Activated CD4-positive, alpha-beta memory T cell treated with anti-CD3 and anti-CD28 coated beads for 36 hours (primary cell): ENCODE results near the gene SDHAF1. TPM values are rescaled to one million over a fixed set of nuclear protein-coding genes. Genes with fewer than 3 reads are reported as not detected.
"Not testable (repeated sequence)": the region's sequence is repeated elsewhere in the genome, so short reads cannot be mapped to it uniquely, and the experiment has no call there.

ENCODE experiments used
- CTCF ChIA-PET: fragments of 350-600 bp; sonication (Branson Sonifier 250); formaldehyde crosslinking; loops from one replicate; lab custom pipeline; 2021; ENCODE audit warnings: antibody characterized with exemption, inconsistent platforms; lab: Charles Lee
- POLR2A ChIA-PET: fragments of 350-600 bp; sonication (Branson Sonifier 250); formaldehyde crosslinking; loops from one replicate; lab custom pipeline; 2021; ENCODE audit warnings: antibody characterized with exemption; lab: Charles Lee
- DNase-seq: peaks from one replicate; pipeline ENCODE4 v3.0.0-alpha.2; 2020
- H3K27ac Mint-ChIP-seq: one replicate; pipeline ENCODE4 v1.8.0; 2021; ENCODE audit warnings: mixed read lengths
- H3K27me3 Mint-ChIP-seq: one replicate; pipeline ENCODE4 v1.8.0; 2021; ENCODE audit warnings: mixed read lengths
- H3K36me3 Mint-ChIP-seq: one replicate; pipeline ENCODE4 v1.8.0; 2021; ENCODE audit warnings: mixed read lengths
- H3K4me1 Mint-ChIP-seq: one replicate; pipeline ENCODE4 v1.8.0; 2021; ENCODE audit warnings: low read depth, mixed read lengths
- H3K4me3 Mint-ChIP-seq: one replicate; pipeline ENCODE4 v1.8.0; 2021; ENCODE audit warnings: mild to moderate bottlenecking, mixed read lengths
- H3K9me3 Mint-ChIP-seq: one replicate; pipeline ENCODE4 v1.8.0; 2021; ENCODE audit warnings: mixed read lengths
- intact Hi-C: fragments of 100-400 bp; cut with micrococcal nuclease; formaldehyde crosslinking; loops from one replicate; pipeline ENCODE4 v1.15.1; 2023
- total RNA-seq, 2 experiments: library from RNA; stranded (reverse); gene quantifications; one replicate each; pipeline ENCODE4 v1.2.3, GENCODE V29; 2021

SDHAF1 gene, protein sequence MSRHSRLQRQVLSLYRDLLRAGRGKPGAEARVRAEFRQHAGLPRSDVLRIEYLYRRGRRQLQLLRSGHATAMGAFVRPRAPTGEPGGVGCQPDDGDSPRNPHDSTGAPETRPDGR
- 10 to 100 TPM; 15.8 to 18.9 TPM for total RNA-seq

- Mint-ChIP-seq H3K4me1 (peaks cover 38% of the 10 kb centered on the region), H3K4me3 (peak within 1 kb of the TSS; percentile 93)
Observed at GRCh38 chr19:35995048-35995993, at the start of gene SDHAF1. TSS of gene SDHAF1 (plus strand) at chr19:35995188. CDS start at chr19:35995275, 87 bp downstream.

GRCh38 chr19:35946203-35946602, 48.8 kb upstream of the SDHAF1 start:
- no peaks in the 10 kb centered on the region for H3K9me3 Mint-ChIP-seq
- peaks cover 13% of the 10 kb centered on the region for H3K4me1 Mint-ChIP-seq
- intact Hi-C loops = no loop called here
- ChIA-PET POLR2A (no interaction called here), CTCF (interaction anchor here (1.0 kb wide), 1 partner anchor 108 kb away, joined by 3 read pairs; the partner anchor contains the start of gene THAP8)
- no peaks in the 10 kb centered on the region for H3K27me3 Mint-ChIP-seq
- no peak overlapping the region for H3K27ac Mint-ChIP-seq
- no peak for DNase-seq
- no peak overlapping the region for H3K4me3 Mint-ChIP-seq
- H3K36me3 Mint-ChIP-seq = no peaks in the 10 kb centered on the region

More at GRCh38 chr19:35995048-35995993, at the start of gene SDHAF1:
- no peaks in the 10 kb centered on the region for H3K27me3 Mint-ChIP-seq
- intact Hi-C loops = loop anchor here (1.0 to 5.0 kb wide), 5 partner anchors 19 to 132 kb away; partner anchors contain the start of genes ALKBH6, NFKBID, THAP8 and WDR62
- peak within 1 kb of the TSS; percentile 89 for H3K27ac Mint-ChIP-seq
- POLR2A ChIA-PET = interaction anchor here (0.8 to 3.8 kb wide), 3 partner anchors 17 to 58 kb away, joined by 4 to 12 read pairs (median 4); partner anchors contain the start of genes ALKBH6 and THAP8
- CTCF ChIA-PET = interaction anchor here (1.0 to 1.8 kb wide), 3 partner anchors 8 to 36 kb away, joined by 4 to 8 read pairs (median 4); partner anchors contain the start of gene SYNE4
- H3K9me3 Mint-ChIP-seq = no peaks in the 10 kb centered on the region
- peak; percentile 97 for DNase-seq
- peaks cover 10% of the 10 kb centered on the region for H3K36me3 Mint-ChIP-seq

GRCh38 chr19:35949131-35949530, 45.9 kb upstream of the SDHAF1 start:
- CTCF ChIA-PET = interaction anchor here (1.1 to 1.6 kb wide), 6 partner anchors 14 to 221 kb away, joined by 3 to 4 read pairs (median 3); no protein-coding TSS in a partner anchor
- no peak for DNase-seq
- Mint-ChIP-seq H3K4me3 (no peak overlapping the region), H3K4me1 (peaks cover 32% of the 10 kb centered on the region), H3K36me3 (no peaks in the 10 kb centered on the region), H3K27ac (no peak overlapping the region), H3K27me3 (no peaks in the 10 kb centered on the region), H3K9me3 (no peaks in the 10 kb centered on the region)
- intact Hi-C loops = no loop called here
- POLR2A ChIA-PET = interaction anchor here (1.9 kb wide), 1 partner anchor 10 kb away, joined by 7 read pairs; no protein-coding TSS in a partner anchor

- ChIA-PET CTCF (no interaction called here), POLR2A (no interaction called here)
- no peak for DNase-seq
- Mint-ChIP-seq H3K36me3 (no peaks in the 10 kb centered on the region), H3K27ac (peak overlapping the region; percentile 15), H3K4me1 (peaks cover 50% of the 10 kb centered on the region), H3K4me3 (no peak overlapping the region), H3K27me3 (no peaks in the 10 kb centered on the region), H3K9me3 (peaks cover 5% of the 10 kb centered on the region)
- intact Hi-C loops = loop anchor here (5.0 to 10.0 kb wide), 2 partner anchors 41 to 179 kb away; partner anchors contain the start of gene SDHAF1
Observed at GRCh38 chr19:35955881-35956634, 38.9 kb upstream of the SDHAF1 start.

- not testable (repeated sequence) for H3K36me3 Mint-ChIP-seq, H3K27ac Mint-ChIP-seq, H3K4me3 Mint-ChIP-seq, H3K9me3 Mint-ChIP-seq, DNase-seq, H3K27me3 Mint-ChIP-seq
- intact Hi-C loops = loop anchor here (5.0 to 10.0 kb wide), 2 partner anchors 40 to 177 kb away; partner anchors contain the start of gene SDHAF1
- H3K4me1 Mint-ChIP-seq = peaks cover 45% of the 10 kb centered on the region
- POLR2A ChIA-PET = interaction anchor here (0.6 kb wide), 1 partner anchor 61 kb away, joined by 6 read pairs; no protein-coding TSS in a partner anchor
- CTCF ChIA-PET = interaction anchor here (0.8 kb wide), 1 partner anchor 263 kb away, joined by 3 read pairs; no protein-coding TSS in a partner anchor
Observed at GRCh38 chr19:35957411-35957810, 37.6 kb upstream of the SDHAF1 start.

DNA sequence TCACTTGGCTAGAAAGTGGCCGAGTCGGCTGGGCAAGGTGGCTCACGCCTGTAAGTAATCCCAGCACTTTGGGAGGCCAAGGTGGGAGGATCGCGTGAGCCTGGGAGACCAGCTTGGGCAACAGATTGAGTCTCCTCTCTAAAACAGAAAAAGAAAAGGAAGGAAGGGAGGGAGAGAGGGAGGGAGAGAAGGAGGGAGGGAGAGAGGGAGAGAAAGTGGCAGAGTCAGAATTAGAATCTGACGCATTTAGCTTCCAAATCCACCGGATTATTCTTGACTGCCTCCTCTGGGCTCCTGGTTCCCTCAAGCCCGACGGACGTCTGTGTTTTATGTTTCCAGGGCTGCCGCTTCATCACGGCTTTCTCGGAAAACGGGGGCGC, 36.3 kb upstream of the SDHAF1 start:
- H3K4me3 Mint-ChIP-seq = peak overlapping the region; percentile 45
- peak overlapping the region; percentile 75 for H3K27ac Mint-ChIP-seq
- H3K9me3 Mint-ChIP-seq = peaks cover 5% of the 10 kb centered on the region
- H3K4me1 Mint-ChIP-seq = peaks cover 34% of the 10 kb centered on the region
- ChIA-PET CTCF (interaction anchor here (0.6 to 1.4 kb wide), 11 partner anchors 11 to 96 kb away, joined by 3 to 5 read pairs (median 3); partner anchors contain the start of genes SDHAF1, THAP8 and TYROBP), POLR2A (interaction anchor here (1.7 kb wide), 2 partner anchors 10 to 56 kb away, joined by 4 to 7 read pairs; partner anchors contain the start of gene ALKBH6)
- intact Hi-C loops = loop anchor here (5.0 to 10.0 kb wide), 2 partner anchors 39 to 176 kb away; partner anchors contain the start of gene SDHAF1
- DNase-seq = no peak
- no peaks in the 10 kb centered on the region for H3K36me3 Mint-ChIP-seq
- H3K27me3 Mint-ChIP-seq = peaks cover 2% of the 10 kb centered on the region

DNA sequence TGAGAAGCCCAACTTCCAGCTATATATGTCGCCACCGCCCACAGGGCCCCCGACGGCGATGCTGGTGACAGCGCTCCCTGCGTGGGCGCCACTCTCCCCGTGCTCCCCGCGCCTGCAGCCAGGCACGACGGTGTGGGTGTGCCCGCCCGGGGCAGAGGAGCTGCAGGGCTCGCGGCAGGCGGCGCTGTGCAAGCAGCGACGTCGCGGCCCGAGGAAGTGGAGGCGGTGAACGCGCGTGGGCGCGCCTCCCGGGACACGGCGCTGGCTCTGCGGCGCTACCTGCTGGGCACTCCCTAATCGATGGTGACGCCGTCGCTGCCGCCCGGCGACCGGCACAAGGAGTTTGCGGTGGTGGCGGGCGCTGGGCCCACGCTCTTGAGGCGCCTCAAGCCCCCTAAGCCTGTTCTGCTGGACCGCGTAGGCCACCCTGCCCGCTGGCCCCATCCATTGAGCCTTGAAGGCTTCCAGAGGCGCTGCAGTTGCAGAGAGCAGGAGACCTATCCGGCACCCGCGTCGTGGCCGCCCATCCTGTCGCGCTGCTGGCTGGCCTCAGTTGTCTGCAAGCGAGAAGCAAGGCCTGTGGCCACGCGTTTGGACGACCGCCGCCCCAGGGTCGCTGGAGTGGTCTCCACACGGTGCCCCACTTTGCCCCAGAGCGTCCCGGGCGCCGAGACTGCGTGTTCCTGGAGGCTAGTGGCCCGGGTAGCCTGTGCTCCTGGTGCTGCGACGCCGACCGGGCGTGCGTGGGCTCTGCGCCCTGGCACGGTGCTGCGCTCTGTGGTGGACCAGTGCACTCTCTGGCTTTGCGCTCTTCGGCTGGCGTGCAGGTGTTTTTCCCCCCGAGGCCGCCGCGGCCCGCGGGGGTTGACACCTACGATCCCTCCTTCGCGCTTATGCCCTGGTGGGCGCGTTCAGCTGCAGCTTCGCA, 35.7 kb upstream of the SDHAF1 start:
- peak; percentile 85 for DNase-seq
- H3K36me3 Mint-ChIP-seq = no peaks in the 10 kb centered on the region
- H3K4me1 Mint-ChIP-seq = peaks cover 29% of the 10 kb centered on the region
- peak overlapping the region; percentile 49 for H3K4me3 Mint-ChIP-seq
- peaks cover 3% of the 10 kb centered on the region for H3K27me3 Mint-ChIP-seq
- no peak overlapping the region for H3K27ac Mint-ChIP-seq
- POLR2A ChIA-PET = interaction anchor here (1.7 kb wide), 2 partner anchors 10 to 55 kb away, joined by 4 to 7 read pairs; partner anchors contain the start of gene ALKBH6
- CTCF ChIA-PET = interaction anchor here (0.6 to 1.4 kb wide), 11 partner anchors 10 to 95 kb away, joined by 3 to 5 read pairs (median 3); partner anchors contain the start of genes SDHAF1, THAP8 and TYROBP
- intact Hi-C loops = loop anchor here (5.0 to 10.0 kb wide), 2 partner anchors 38 to 175 kb away; partner anchors contain the start of gene SDHAF1
- H3K9me3 Mint-ChIP-seq = peaks cover 5% of the 10 kb centered on the region

GRCh38 chr19:35959968-35960320, 35.0 kb upstream of the SDHAF1 start:
- Mint-ChIP-seq H3K9me3 (peaks cover 5% of the 10 kb centered on the region), H3K27me3 (peaks cover 3% of the 10 kb centered on the region), H3K4me1 (peaks cover 27% of the 10 kb centered on the region), H3K4me3 (peak overlapping the region; percentile 26), H3K27ac (no peak overlapping the region), H3K36me3 (no peaks in the 10 kb centered on the region)
- CTCF ChIA-PET = no interaction called here
- POLR2A ChIA-PET = interaction anchor here (1.7 kb wide), 1 partner anchor 54 kb away, joined by 4 read pairs; the partner anchor contains the start of gene ALKBH6
- no peak for DNase-seq
- intact Hi-C loops = loop anchor here (5.0 to 10.0 kb wide), 2 partner anchors 37 to 175 kb away; partner anchors contain the start of gene SDHAF1

DNA sequence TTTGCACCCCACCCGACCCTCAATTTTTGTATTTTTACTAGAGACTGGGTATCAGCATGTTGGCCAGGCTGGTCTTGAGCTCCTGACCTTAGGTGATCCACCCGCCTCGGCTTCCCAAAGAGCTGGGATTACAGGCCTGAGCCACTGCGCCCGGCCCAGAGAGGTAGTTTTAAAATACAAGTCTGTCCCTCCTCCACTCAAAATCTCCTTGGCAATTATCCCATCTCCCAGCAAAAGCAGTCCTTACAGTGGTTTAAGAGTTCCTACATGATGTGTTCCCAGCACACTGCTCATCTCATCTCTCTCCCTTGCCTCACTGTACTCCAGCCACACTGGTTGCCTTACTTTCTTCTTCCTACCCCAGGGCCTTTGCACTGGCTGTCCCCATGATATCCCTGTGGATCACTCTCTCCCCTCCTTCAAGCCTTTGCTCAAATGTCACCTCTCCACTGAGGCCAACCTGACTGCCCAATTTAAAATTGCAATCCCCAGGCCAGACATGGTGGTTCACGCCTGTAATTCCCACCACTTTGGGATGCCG, 34.5 kb upstream of the SDHAF1 start:
- Mint-ChIP-seq H3K4me3 (no peak overlapping the region), H3K27me3 (peaks cover 3% of the 10 kb centered on the region), H3K27ac (no peak overlapping the region), H3K9me3 (peaks cover 5% of the 10 kb centered on the region), H3K36me3 (no peaks in the 10 kb centered on the region), H3K4me1 (peaks cover 23% of the 10 kb centered on the region)
- DNase-seq = no peak
- intact Hi-C loops = no loop called here
- POLR2A ChIA-PET = no interaction called here
- CTCF ChIA-PET = no interaction called here

DNA sequence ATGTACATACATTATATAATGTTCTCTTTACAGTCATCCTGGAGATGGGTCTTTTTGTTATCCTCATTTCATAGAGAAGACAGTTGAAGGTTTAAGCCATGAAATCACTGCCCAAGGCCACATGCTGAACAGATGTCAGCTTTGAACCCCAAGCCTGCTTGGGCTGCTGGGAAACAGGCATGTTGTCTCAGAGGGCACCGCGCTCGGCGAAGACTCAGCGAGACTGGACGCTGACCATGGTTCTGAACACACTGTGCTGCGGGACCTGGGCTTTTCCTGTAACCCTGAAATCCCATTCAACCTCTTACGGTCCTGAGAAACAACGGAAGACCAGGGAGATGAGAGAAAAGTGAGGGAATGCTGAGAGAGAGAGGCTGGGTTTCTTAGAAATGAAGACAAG, 31.5 kb upstream of the SDHAF1 start:
- Mint-ChIP-seq H3K4me3 (no peak overlapping the region), H3K27ac (no peak overlapping the region), H3K36me3 (no peaks in the 10 kb centered on the region), H3K4me1 (peaks cover 12% of the 10 kb centered on the region), H3K27me3 (peaks cover 3% of the 10 kb centered on the region), H3K9me3 (no peaks in the 10 kb centered on the region)
- ChIA-PET POLR2A (no interaction called here), CTCF (interaction anchor here (1.3 kb wide), 1 partner anchor 14 kb away, joined by 3 read pairs; no protein-coding TSS in a partner anchor)
- intact Hi-C loops = no loop called here
- peak; percentile 63 for DNase-seq
